ENCODE data around the gene SH3BP2.

Gene SH3BP2

DNA sequence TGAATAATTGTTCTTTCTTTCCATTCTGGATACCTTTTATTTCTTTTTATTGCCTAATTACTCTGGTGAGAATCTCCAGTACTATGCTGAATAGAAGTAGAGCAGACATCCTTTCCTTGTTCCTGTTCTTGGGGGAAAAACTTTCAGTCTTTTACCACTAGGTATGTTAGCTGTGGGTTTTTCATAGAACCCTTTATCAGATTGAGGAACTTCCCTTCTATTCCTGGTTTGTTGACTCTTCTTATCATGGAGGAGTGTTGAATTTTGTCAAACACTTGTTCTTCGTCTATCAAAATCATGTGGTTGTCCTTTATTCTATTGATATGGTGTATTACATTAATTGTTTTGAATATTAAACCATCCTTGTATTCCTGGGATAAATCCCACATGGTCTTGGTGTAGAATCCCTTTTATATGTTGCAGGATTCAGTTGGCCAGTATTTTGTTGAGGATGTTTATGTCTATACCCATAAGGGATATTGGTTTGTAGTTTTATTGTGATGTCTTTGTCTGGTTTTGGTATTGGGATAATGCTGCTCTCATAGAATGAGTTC is 23.6 kb downstream of the SH3BP2 start:
- Mint-ChIP-seq H3K4me3 (peak overlapping the region; percentile 98), H3K4me1 (peaks cover 68% of the 10 kb centered on the region), H3K36me3 (ENCODE audit: insufficient read depth) (peaks cover 21% of the 10 kb centered on the region), H3K9me3 (no peaks in the 10 kb centered on the region), H3K27ac (ENCODE audit: low read depth) (peak overlapping the region; percentile 86), H3K27me3 (no peaks in the 10 kb centered on the region)
- DNase-seq (ENCODE audit: low spot score in 2 of 2) (no peak), ATAC-seq (replicated peaks; ENCODE audit: extremely low read depth, poor library complexity, severe bottlenecking) (no peak)

DNA sequence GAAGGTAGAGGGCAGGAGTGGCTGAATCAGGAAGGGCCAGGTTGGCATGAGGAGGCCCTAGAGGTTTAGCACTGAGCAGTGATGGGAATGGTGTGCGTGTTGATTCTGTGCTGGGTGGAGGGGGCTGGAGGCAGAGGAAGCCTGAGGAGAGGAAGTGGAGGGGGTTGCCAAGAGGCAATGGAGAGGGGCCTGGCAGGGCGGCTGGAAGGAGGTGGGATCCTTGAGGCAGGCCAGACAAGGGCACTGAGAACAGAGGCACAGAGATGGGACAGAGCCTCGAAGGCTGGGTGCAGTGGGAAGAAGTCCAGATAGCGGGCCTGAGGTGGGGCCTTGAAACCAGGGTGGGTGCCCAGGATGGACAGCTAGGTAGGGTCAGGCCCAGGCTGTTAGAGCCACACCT is 24.3 kb downstream of the SH3BP2 start:
- H3K36me3 Mint-ChIP-seq (ENCODE audit: insufficient read depth): peaks cover 17% of the 10 kb centered on the region
- H3K27me3 Mint-ChIP-seq: no peaks in the 10 kb centered on the region
- no peaks in the 10 kb centered on the region for H3K9me3 Mint-ChIP-seq
- ATAC-seq (replicated peaks; ENCODE audit: extremely low read depth, poor library complexity, severe bottlenecking) (no peak), DNase-seq (ENCODE audit: low spot score in 2 of 2) (no peak)
- H3K4me1 Mint-ChIP-seq: peaks cover 62% of the 10 kb centered on the region
- H3K4me3 Mint-ChIP-seq: peak overlapping the region; percentile 98
- peak overlapping the region; percentile 86 for H3K27ac Mint-ChIP-seq (ENCODE audit: low read depth)

- no peak for ATAC-seq (replicated peaks; ENCODE audit: extremely low read depth, poor library complexity, severe bottlenecking)
- Mint-ChIP-seq H3K27ac (ENCODE audit: low read depth) (peak overlapping the region; percentile 86), H3K36me3 (ENCODE audit: insufficient read depth) (peaks cover 19% of the 10 kb centered on the region)
These were observed 24.9 kb downstream of the SH3BP2 start for GRCh38 chr4:2817701-2818350.

DNA sequence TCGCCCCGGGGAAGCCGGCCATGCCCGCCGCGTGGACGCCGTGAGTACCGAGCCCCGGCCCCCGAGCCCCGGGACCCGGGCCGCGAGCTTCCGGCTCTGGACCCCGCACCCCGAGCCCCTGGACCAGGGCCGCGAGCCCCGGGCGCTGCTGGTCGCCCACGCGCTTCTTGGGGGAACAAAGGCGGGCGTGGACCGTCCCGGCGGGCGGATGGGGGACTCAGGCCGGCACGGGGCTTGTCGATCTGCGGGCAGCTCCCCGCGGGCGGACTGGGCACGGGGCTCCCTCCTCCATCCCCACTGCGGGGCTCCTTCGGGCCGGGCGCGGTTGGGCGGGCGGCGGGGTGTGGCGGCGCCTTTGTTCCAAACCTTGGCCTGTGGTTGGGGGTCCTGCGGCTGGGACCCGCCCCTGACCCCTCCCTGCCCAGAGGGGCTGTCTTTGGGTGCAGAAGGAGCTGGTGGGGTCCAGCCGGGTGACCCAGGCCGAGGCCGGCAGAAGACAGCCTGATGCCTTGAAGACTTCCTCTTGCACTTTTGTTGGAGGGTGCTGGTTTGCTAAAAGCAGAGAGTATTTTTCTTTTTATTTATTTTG is 25.6 kb downstream of the SH3BP2 start:
- H3K4me3 Mint-ChIP-seq: peak overlapping the region; percentile 68
- no peak for ATAC-seq (replicated peaks; ENCODE audit: extremely low read depth, poor library complexity, severe bottlenecking)
- H3K27ac Mint-ChIP-seq (ENCODE audit: low read depth): peak overlapping the region; percentile 81
- no peak for DNase-seq (ENCODE audit: low spot score in 2 of 2)
- H3K9me3 Mint-ChIP-seq: no peaks in the 10 kb centered on the region
- peaks cover 62% of the 10 kb centered on the region for H3K4me1 Mint-ChIP-seq
- H3K27me3 Mint-ChIP-seq: no peaks in the 10 kb centered on the region
- H3K36me3 Mint-ChIP-seq (ENCODE audit: insufficient read depth): peaks cover 24% of the 10 kb centered on the region

More at GRCh38 chr4:2817701-2818350, 24.9 kb downstream of the SH3BP2 start:
- DNase-seq (ENCODE audit: low spot score in 2 of 2): no peak
- Mint-ChIP-seq H3K4me1 (peaks cover 63% of the 10 kb centered on the region), H3K9me3 (no peaks in the 10 kb centered on the region), H3K27me3 (no peaks in the 10 kb centered on the region), H3K4me3 (peak overlapping the region; percentile 98)

DNA sequence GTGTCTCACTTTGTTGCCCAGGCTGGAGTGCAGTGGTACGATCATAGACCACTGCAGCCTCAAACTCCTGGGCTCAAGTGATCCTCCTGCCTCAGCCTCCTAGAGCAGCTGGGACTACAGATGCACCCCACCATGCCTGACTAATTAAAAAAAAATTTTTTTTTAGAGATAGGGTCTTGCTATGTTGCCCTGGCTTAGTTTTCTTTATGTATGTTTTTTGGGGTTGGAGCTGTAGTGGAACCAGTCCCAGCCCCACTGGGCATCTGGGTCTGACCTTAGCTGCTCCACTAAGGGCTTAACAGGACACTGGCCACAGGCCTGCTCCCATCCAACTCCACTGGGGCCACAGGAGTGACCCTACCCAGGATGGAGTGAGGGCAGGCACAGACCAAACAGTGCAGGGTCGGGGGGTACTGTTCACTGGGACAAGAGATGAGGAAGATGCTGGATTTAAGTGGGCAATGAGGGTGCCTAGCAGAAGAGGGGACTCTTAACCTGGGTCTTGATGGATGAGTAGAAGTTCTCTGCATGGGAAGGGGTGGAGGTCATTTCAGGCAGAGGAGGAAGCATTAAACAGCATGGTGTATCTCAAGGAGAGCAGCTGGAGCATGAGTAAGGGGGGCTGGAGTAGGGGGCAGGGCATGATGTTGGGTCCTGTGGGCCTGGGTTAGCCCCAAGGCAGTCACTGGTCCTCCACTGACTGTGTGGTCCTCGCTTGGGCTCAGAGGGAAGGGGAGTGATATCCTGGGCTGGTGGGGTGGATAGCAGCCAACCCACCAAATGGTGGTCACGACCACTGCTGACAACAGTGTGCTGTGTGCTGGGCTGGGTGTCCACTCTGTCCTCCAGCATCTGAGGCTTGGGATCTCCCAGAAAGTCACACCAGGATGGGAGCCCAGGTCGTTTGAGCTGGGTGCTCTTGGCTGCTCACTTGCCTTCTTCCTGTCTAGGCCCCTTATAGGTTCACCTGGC is 26.6 kb downstream of the SH3BP2 start:
- Mint-ChIP-seq H3K27me3 (no peaks in the 10 kb centered on the region), H3K4me3 (peak overlapping the region; percentile 68), H3K36me3 (ENCODE audit: insufficient read depth) (peaks cover 33% of the 10 kb centered on the region), H3K9me3 (no peaks in the 10 kb centered on the region), H3K4me1 (peaks cover 55% of the 10 kb centered on the region), H3K27ac (ENCODE audit: low read depth) (peak overlapping the region; percentile 81)
- DNase-seq (ENCODE audit: low spot score in 2 of 2): no peak
- no peak for ATAC-seq (replicated peaks; ENCODE audit: extremely low read depth, poor library complexity, severe bottlenecking)

GRCh38 chr4:2820216-2820982 is 27.5 kb downstream of the SH3BP2 start:
- H3K27me3 Mint-ChIP-seq: no peaks in the 10 kb centered on the region
- H3K4me3 Mint-ChIP-seq: peak overlapping the region; percentile 68
- DNase-seq (ENCODE audit: low spot score in 2 of 2) (no peak), ATAC-seq (replicated peaks; ENCODE audit: extremely low read depth, poor library complexity, severe bottlenecking) (no peak)
- no peaks in the 10 kb centered on the region for H3K9me3 Mint-ChIP-seq
- peak overlapping the region; percentile 81 for H3K27ac Mint-ChIP-seq (ENCODE audit: low read depth)
- peaks cover 34% of the 10 kb centered on the region for H3K36me3 Mint-ChIP-seq (ENCODE audit: insufficient read depth)
- H3K4me1 Mint-ChIP-seq: peaks cover 49% of the 10 kb centered on the region

DNA sequence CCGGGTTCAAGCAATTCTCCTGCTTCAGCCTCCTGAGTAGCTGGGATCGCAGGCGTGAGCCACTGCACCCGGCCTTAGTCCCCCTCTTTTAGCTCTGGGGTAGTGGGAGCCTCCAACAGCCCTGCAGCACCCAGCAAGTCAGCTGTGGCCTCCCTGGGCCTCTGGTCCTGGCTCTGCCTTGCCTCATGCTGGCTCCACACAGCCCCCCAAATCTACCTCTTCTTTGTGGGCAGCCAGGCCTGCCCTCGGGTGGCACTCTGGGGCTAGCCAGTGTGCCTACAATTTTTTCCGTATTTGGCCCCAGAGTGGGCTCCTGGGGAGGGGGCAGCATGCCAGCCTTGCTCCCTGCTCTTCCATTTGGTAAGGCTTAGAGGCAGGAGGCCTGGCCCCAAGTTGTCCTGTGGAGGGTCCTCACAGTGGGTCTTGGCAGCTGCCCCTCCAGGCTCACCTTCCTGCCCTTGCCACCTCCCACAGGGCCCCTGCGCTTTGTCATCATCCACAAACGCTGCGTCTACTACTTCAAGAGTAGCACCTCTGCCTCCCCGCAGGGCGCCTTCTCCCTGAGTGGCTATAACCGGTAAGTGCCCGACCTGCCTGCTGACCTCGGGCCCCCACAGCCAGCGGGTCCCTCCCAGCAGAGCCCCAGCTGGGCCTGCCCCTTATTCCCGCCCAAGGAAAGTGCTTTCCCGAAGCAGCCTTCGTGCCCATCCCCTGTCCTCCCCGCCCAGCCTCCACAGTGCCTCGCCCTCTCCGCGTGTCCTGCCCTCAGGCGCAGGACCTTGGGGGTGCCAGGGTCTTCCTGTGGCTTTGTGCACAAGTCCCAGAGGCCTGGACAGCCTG is 29.8 kb downstream of the SH3BP2 start:
- H3K4me3 Mint-ChIP-seq: no peak overlapping the region
- no peaks in the 10 kb centered on the region for H3K27me3 Mint-ChIP-seq
- ATAC-seq (replicated peaks; ENCODE audit: extremely low read depth, poor library complexity, severe bottlenecking) (no peak), DNase-seq (ENCODE audit: low spot score in 2 of 2) (no peak)
- H3K4me1 Mint-ChIP-seq: peaks cover 43% of the 10 kb centered on the region
- H3K36me3 Mint-ChIP-seq (ENCODE audit: insufficient read depth): peaks cover 33% of the 10 kb centered on the region
- H3K9me3 Mint-ChIP-seq: no peaks in the 10 kb centered on the region
- peak overlapping the region; percentile 70 for H3K27ac Mint-ChIP-seq (ENCODE audit: low read depth)

DNA sequence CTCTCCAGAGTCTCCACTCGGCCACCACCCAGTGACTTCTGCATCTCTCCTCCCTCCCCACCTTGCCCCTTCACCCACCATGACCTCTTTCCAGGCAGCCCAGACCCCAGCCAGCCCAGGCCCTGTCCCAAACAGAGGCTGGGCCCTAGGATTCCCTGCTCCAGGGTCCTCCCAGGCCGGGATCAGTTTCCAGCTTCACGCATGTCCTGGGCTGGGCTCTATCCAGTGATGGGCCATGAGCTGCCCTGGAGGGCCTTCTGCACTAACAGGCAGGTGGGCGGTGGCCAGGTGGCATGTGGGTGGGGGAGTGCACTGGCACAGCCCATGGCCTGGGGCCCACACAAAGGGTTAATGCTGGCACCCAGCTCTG is 30.4 kb downstream of the SH3BP2 start:
- Mint-ChIP-seq H3K9me3 (no peaks in the 10 kb centered on the region), H3K36me3 (ENCODE audit: insufficient read depth) (peaks cover 33% of the 10 kb centered on the region), H3K4me1 (peaks cover 44% of the 10 kb centered on the region), H3K27ac (ENCODE audit: low read depth) (peak overlapping the region; percentile 35), H3K27me3 (no peaks in the 10 kb centered on the region), H3K4me3 (no peak overlapping the region)
- DNase-seq (ENCODE audit: low spot score in 2 of 2) (no peak), ATAC-seq (replicated peaks; ENCODE audit: extremely low read depth, poor library complexity, severe bottlenecking) (no peak)

DNA sequence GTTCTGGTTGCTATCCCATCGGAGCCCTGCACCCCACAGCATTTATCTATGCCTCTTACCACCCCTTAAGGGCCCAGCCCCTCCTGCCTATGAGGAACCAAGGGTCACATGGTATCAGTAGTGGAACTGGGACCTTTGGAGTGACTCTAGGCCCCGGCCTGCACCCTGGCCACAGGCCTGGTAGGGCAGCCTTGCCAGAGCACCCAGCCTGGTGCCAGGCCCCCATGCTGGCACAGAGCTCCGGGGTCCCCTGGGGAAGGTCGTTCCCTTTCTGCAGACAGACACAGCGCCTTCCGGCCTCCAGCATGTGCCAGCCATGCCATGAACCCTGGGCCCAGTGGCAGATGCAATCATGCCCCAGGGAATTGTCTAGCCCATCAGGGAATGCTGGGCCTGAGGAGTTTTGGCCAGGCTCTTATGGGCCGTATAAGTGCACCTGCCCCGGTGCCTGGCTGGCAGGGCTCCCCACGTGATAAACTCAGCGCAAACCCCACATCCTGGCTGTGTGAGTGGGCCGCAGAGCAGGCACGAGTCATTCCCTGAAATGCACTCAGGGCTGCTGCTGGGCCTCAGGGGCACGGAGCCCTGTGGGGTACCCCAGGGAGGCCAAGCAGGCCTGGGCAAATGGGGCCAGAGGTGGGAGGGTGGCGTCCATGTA is 30.9 kb downstream of the SH3BP2 start:
- peaks cover 49% of the 10 kb centered on the region for H3K4me1 Mint-ChIP-seq
- no peak overlapping the region for H3K4me3 Mint-ChIP-seq
- H3K36me3 Mint-ChIP-seq (ENCODE audit: insufficient read depth): peaks cover 34% of the 10 kb centered on the region
- no peaks in the 10 kb centered on the region for H3K9me3 Mint-ChIP-seq
- H3K27ac Mint-ChIP-seq (ENCODE audit: low read depth): peak overlapping the region; percentile 35
- ATAC-seq (replicated peaks; ENCODE audit: extremely low read depth, poor library complexity, severe bottlenecking) (no peak), DNase-seq (ENCODE audit: low spot score in 2 of 2) (no peak)
- H3K27me3 Mint-ChIP-seq: no peaks in the 10 kb centered on the region

- no peak overlapping the region for H3K4me3 Mint-ChIP-seq
- H3K36me3 Mint-ChIP-seq (ENCODE audit: insufficient read depth): peaks cover 36% of the 10 kb centered on the region
- no peaks in the 10 kb centered on the region for H3K9me3 Mint-ChIP-seq
- no peaks in the 10 kb centered on the region for H3K27me3 Mint-ChIP-seq
- peaks cover 50% of the 10 kb centered on the region for H3K4me1 Mint-ChIP-seq
- ATAC-seq (replicated peaks; ENCODE audit: extremely low read depth, poor library complexity, severe bottlenecking) (no peak), DNase-seq (ENCODE audit: low spot score in 2 of 2) (no peak)
- H3K27ac Mint-ChIP-seq (ENCODE audit: low read depth): no peak overlapping the region
These were observed 31.5 kb downstream of the SH3BP2 start for GRCh38 chr4:2824329-2824835.

GRCh38 chr4:2824836-2825381 is 32.0 kb downstream of the SH3BP2 start:
- peaks cover 44% of the 10 kb centered on the region for H3K4me1 Mint-ChIP-seq
- no peak overlapping the region for H3K27ac Mint-ChIP-seq (ENCODE audit: low read depth)
- H3K36me3 Mint-ChIP-seq (ENCODE audit: insufficient read depth): peaks cover 41% of the 10 kb centered on the region
- DNase-seq (ENCODE audit: low spot score in 2 of 2): no peak
- no peak overlapping the region for H3K4me3 Mint-ChIP-seq
- H3K9me3 Mint-ChIP-seq: no peaks in the 10 kb centered on the region
- no peaks in the 10 kb centered on the region for H3K27me3 Mint-ChIP-seq
- no peak for ATAC-seq (replicated peaks; ENCODE audit: extremely low read depth, poor library complexity, severe bottlenecking)
